Epithelial cell of prostate (primary cell): ENCODE measurements around the gene POFUT2.

ENCODE experiments used
- DNase-seq: peaks from one replicate; pipeline ENCODE4 v3.0.0-alpha.2; 2011; ENCODE audit warnings: low read depth, low spot score
- H3K27ac ChIP-seq: fragments of 450-650 bp; 2 replicates; pipeline ENCODE4 v1.5.1; 2017; ENCODE audit warnings: mild to moderate bottlenecking

POFUT2 gene

DNA sequence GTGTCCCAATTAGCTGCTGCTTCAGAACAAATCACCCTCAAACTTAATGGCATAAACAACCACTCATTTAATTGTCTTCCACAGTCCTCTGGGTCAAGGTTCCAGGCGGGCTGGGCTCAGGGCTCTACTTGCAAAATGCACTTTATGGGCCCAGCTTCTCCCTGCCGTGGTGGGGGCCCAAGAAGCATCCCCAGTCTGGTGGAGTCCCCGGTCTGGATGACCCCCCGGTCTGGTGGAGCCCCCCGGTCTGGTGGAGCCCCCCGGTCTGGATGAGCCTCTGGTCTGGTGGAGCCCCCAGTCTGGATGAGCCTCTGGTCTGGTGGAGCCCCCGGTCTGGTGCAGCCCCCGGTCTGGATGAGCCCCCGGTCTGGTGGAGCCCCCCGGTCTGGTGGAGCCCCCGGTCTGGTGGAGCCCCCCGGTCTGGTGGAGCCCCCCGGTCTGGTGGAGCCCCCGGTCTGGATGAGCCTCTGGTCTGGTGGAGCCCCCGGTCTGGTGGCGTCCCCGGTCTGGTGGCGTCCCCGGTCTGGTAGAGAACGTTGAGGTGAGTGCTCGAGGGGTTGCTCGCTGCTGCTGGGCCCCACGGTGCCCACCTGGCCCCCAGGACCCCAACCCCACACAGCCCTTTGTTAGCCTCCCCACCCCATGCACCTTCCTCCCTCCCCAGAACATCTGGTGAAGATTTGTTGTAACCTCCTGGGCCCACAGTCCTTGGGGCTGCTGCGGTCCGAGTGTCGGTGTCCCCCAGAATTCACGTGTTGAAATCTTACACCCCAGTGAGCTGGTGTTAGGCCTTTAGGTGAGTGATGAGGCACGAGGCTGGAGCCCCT is 33.8 kb downstream of the POFUT2 start:
- DNase-seq: no peak
- H3K27ac ChIP-seq: no peak overlapping the region

DNA sequence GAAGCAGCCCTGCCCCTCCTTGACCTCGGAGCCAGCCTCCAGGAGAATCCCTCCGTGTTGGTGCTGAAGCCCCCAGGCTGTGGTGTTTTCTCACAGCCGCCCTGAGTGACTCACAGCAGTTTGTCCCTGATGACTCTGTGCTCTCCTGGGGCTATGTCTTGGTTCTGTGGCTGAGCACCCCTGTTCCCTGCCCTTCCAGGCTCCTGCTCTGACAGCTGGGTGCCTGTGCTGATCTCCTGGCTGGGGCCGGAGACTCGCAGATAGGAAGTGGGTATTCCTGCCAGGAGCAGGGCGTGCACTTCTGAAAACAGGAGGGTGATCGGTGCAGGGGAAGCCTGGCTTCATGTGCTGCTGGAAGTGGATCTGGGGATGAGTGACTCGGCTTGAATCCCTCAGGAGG is 34.5 kb downstream of the POFUT2 start:
- DNase-seq: no peak
- no peak overlapping the region for H3K27ac ChIP-seq

DNA sequence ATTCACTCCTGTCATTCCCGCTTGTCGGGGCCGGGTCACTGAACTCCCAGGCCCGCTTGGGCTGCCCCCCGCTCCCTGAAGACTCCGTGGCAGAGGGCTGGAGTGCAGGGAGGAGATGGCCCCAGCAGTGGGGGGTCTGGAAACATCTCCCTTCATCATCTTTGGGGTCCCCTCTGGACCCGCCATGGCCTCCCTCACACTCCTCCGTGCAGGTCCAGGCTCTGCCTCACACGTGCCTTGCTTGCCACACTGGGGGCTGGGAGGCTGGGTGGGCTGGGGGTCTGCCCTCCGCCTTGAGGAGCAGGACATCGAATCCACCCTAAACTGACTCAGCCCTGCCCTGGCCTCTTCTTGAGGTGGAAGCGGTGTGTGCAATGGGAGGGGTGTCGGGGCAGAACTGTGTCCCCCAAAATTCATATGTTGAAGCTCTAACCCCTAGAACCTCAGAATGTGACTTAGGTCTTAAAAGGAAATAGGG is 35.2 kb downstream of the POFUT2 start:
- H3K27ac ChIP-seq: no peak overlapping the region
- no peak for DNase-seq

DNA sequence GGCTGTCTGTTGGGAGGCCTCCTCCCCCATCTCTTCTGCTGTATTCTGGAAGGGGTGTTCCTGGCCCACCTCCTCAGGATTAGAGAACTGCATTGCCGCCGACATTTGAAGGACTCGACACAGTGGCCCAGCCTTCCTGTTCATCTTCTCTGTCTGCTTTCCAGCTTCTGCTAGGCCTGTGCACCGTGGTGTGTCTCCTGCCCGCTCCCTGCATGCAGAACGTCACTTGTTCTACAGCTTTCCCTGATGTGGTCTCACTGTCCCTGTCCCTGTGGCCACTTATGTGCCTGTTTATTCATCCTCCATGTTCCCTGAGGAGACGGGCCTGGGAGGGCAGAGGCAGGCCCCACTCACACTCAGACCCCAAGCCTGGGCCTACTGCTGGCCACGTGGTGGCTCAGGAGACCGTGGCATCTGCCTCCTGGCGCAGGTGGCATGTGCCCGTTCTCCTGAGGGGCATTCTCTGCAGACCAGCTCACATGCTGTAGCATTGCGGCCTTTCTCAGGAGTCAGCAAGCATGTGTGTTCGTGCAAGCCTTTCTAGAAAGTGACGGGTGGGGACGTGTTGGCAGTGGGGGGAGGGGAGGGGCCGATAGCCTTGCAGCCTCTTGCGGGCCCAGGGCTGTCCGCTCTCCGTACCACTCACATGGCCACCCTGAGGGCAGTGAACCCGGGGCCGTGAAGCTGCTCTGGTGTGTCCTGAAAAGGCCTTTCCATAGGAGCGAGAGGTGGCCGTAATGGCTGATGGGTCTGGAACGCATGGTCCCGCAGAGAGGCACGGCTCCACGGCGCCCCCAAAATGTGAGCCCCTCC is 35.9 kb downstream of the POFUT2 start:
- no peak overlapping the region for H3K27ac ChIP-seq
- no peak for DNase-seq

DNA sequence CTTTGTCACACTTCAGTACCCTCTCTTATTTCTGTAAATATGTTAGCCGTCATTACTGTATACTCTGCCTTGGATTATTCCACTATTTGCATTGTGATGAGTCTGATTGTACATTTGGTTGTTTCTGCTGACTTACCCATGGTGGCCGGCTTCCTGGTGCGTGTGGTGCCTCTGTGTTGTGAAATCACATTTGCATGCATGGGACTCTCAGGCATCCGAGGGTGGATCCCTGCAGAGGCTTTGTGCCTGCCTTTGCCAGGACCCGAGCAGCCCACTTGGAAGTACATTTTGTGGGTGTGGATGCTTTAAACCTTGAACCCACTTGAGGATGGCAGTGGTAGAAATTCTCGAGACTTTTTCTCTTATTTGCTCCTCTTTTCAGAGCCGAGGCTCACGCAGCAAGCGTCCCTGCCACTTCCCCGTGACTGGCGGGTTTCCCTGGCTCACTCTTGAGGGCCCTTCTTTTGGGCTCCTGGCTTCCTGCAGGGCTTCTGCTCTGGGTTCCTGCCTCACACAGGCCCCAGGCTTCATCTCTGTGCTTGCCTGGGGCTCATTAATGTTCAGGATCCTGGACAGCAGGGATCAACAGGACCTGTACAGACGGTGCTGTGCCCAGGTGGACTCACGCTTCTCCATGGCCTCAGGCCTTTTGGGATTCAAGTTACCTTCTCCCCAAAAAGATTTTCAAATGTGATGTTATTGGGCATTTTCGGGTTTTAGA is 36.6 kb downstream of the POFUT2 start:
- no peak overlapping the region for H3K27ac ChIP-seq
- DNase-seq: no peak

DNA sequence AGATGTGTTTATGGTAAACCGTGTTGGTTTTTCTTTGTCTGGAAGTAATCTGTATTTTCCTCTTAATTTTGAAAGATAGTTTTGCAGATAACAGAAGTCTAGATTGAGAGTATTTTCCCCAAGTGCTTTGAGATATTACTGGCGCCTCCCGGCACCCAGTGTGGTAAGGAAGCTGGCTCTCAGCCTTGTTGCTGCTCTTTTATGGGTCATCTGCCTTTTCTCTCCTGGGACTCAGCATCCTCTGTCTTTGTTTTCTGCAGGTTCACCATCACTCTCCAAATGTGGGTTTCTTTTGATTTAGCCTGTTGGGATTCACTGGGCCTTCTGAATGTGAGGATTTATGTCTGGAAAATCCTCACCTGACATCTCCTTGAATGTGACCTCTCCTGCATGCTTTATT is 37.4 kb downstream of the POFUT2 start:
- H3K27ac ChIP-seq: no peak overlapping the region
- no peak for DNase-seq

DNA sequence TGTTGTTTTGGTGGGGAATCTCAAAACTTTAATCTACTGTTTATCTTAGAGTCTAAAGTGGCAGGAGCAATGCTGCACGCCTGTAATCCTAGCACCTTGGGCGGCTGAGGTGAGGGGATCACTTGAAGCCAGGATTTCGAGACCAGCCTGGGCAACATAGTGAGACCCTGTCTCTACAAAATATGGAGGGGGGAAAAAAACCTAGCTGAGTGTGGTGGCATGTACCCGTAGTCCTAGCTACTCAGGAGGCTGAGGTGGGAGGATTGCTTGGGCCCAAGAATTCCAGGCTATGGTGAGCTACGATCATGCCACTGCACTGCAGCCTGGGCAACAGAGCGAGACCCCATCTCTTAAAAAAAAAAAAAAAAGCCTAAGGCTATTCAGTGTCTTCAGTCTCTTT is 38.1 kb downstream of the POFUT2 start:
- DNase-seq: no peak
- no peak overlapping the region for H3K27ac ChIP-seq

DNA sequence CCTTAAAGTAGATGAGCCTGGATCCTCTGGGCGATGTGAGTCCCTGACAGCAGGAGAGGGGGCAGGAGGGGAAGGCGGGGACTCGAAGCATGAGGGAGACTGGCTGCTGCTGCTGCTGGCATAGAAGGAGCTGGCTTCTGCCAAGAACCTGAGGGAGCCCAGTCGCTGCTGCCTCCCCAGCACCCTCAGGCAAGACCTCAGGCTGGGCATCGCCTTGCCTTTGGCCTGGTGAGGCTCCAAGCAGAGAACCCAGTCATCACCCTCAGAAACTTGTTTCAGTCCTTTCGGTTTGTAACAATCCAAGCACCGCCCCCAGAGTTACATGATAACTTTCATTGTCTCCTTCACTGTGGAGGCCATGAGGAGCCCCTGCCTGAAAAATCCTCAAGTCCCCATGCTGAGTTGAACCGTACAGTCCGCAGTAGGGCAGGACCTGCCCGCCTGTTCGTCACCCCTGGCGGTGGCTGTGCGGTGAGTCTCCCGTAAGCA is 38.8 kb downstream of the POFUT2 start:
- no peak for DNase-seq
- no peak overlapping the region for H3K27ac ChIP-seq

DNA sequence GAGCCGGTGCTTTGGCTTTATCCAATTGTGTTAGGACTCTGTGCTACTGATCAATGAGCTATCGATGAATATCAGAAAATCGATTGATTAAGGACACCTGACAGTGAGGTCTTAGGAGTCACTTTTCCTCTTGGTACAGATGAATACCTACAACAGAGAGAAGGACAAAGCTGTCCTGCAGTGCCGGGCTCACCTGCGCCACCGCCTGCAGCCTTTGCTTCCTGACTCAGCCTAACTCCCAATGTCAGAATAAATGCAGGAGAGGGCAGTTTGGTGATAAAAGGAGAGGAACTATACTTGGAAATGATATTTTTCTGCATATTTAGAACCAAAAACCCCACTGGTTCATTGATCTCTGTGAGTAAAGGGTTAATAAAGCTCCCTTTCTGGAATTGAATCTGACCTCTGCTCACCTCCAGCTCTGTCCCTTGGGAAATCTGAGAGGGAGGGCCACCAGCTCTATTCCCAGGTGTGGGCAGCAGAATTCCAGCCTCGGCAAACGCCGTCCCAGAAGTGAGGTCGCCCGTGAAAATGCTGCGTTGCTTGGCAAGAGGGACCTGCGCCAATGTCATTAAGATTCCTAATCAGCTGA is 39.3 kb downstream of the POFUT2 start:
- no peak overlapping the region for H3K27ac ChIP-seq

DNA sequence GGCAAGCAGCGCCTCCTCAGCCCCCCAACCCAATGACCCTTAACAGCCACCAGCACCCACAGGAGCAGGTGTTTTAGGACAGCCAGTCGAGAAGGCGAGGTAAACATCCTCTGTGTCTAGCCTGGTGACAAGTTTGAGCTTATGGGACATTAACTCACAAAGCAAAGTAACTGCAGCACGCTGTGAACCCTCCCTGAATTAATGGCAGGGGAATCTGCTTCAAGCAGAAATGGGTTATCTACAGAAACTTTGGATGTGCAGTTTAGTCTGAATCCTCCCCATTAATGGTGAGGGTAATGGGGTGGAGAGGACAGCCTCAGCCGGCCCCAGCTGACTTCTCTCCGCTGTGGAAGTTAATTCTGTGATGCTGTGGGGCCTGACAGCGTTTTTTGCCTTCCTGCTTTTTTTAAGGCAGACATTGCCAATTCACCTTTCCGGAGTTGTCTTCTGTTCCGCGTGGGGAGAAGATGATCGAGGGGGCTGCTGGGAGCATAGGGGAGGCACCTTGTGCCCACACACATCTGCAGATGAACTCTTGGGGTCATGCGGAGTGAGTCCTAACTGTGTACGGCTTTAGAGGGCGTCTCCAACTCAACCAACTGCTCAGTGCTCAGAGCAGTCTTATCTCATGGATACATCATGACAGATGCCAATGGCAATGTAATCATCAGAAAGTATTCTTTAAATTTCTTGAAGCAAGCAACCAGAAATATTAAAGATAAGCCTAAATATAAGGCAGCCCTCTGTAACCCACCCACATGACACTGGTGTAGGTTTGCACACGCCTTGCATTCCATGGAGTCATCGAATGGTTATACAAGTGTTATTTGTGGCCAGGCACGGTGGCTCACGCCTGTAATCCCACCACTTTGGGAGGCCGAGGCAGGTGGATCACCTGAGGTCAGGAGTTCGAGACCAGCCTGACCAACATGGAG is 41.0 kb downstream of the POFUT2 start:
- H3K27ac ChIP-seq: no peak overlapping the region

More for the DNA sequence above, 39.3 kb downstream of the POFUT2 start:
- no peak for DNase-seq

DNA sequence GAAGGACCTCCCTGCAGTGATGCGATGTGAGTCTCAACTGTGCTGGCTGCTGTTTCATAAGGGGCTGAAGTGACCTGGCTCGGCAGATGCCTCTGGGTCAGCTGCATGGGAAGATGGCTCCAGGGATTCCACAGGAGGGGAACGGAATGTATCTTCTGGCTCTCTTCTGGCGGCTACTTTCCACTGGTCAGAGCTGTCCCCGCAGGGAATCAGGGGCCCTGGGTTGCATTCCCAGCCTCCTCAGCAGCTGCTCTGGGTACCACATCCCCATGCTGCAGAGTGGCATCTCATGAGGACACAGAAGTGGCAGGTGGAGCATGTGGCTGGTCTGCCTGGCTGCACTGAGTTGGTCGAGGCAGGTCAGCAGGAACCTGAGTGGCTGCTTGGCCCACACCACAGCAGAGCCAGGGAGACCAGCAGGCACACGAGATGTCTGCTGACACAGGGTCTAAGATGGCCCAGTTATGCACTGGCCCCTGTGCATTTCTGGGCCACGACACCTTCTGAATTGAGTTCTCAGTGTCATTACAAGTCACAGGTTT is 42.8 kb downstream of the POFUT2 start:
- DNase-seq: no peak
- no peak overlapping the region for H3K27ac ChIP-seq

More for the DNA sequence above, 41.0 kb downstream of the POFUT2 start:
- DNase-seq: no peak

DNA sequence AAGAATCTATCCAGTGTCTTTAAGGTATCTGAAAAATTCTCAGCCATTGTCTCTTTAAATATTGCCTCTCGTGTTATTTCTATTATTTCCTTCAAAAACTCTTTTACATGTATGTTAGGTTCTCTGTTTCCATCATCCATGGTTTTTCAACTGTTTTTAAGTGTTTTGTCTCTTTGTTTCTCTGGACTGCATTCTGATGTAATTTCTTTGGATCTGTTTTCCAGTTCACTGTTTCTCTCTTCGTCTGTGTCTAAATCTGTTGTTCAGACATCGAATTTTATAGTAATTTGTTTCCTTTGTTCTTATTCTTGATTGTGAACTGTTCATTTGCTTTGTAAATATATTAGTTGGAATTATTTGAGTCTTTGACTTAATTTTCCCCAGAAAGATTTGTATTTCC is 44.1 kb downstream of the POFUT2 start:
- H3K27ac ChIP-seq: no peak overlapping the region
- no peak for DNase-seq

DNA sequence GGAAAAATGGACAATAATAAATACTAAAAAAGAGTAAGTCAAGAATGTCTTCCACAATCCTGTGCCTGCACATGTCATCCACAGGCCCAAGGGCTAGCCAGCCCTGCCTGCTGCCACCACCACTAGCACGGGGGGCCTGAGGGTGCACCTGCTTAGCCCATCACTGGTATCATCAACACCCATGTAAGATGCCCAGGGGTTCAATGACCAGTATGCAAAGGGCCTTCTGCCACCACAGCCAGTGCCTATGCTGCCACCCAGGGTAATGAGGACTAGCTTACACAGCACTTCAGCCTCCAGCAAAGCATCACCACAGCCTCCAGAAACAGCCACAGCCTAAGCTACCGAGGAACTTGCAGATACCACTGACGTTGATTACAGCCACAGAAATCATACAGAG is 46.3 kb downstream of the POFUT2 start:
- DNase-seq: no peak
- no peak overlapping the region for H3K27ac ChIP-seq

DNA sequence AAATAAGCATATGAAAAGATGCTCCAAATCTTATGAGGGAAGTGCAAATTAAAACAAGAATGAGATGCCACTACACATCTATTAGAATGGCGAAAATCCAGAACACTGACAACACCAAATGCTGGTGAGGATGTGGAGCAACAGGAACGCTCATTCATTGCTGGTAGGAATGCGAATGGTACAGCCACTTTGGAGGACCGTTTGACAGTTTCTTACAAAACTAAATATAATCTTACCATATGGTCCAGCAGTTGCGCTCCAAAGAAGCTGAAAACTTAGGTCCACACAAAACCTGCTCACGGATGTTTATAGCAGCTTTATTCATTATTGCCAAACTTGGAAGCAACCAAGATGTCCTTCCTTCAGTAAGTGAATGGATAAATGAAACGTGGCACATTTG is 50.3 kb downstream of the POFUT2 start:
- no peak overlapping the region for H3K27ac ChIP-seq
- DNase-seq: no peak

DNA sequence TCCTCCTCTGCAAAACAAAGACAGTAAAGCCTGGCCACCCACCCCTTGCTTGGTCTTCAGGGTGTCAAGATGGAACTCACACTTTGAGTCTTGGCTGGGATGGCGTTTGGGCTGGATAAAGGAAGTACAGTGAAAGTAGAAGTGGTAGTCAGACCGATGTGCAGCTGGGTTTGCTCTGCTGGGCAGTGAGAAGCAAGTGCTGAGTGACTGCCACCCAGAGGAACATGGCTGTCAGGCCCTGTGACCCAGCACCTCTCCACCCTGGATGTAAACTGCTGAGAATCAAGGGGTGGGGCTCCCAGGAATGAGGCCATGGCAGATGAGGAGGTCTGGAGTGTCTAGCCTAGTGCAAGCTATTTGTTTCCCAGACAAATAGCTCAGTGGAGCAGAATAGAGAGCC is 51.2 kb downstream of the POFUT2 start:
- no peak for DNase-seq
- H3K27ac ChIP-seq: no peak overlapping the region

DNA sequence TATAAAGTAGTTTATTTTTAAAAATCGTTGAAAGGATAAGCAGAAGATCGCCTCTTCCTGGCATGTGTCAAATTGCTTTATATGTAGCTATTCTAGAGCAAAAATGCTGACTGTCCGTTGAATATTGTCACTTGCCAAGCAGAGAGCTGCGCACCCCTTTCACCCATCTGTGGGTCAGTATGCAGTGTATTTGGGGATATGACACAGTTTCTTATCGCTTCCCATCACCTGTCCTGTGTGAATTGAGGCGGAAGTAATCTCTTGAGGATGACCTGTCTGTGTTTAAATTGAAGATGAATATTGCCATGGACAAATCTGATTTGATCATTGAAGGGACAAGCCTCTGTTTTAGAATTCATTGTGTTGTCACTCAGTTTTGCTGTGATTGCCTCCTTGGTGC is 52.2 kb downstream of the POFUT2 start:
- H3K27ac ChIP-seq: no peak overlapping the region
- no peak for DNase-seq

DNA sequence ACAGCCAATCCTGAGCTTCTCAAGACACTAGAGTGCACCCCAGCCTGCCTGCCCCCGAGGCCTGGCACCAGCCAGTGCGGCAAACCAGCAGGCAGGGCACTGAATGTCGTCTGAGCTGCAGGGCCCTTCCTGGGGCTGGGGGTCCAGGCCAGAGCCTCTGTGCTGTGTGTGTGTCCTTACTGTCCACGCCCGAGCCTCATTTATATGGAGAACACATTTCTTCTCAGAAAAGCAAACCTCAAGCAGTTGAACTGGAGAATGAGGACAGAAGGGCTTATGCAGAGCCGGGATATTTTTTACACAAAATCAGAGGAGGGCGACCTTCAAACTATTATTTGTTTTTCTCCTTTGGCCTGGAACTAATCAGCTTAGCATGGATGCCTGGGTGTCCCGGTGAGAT is 52.7 kb downstream of the POFUT2 start:
- no peak for DNase-seq
- no peak overlapping the region for H3K27ac ChIP-seq

DNA sequence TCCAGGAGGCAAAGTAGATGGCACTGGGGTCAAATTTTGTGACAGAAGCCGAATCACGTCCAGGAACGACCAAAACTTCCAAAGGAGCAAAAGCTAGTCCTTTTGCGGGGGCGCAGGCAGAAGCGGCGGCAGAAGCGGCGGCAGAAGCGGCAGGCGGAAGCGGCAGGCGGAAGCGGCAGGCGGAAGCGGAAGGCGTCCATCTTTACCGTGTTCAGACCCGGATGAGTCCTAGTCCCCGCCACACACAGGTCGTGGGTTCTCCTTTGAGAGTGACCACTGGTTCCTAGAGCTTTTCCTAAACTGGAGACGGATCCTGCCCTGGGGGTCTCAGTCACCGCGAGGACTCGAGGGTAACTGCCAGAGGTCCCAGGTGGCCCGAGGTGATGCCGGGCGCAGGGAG is 53.6 kb downstream of the POFUT2 start:
- no peak overlapping the region for H3K27ac ChIP-seq
- no peak for DNase-seq

DNA sequence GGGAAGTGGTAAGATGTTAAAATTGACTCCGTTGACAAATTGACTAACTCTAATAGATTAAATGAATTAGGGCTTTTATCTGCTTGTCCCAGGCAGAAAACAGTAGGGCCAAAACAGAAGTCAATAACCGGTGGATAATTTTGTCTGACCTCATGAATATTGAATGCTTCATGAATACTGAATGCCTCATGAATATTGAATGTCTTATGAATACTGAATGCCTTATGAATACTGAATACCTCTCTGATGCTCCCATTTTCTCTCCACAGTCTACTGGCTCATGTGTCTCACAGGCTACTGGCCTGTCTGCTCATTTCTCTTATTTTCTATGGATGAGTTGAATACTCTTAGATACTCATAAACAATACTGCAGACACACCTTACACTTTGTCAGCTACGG is 56.0 kb downstream of the POFUT2 start:
- no peak overlapping the region for H3K27ac ChIP-seq
- no peak for DNase-seq
